Endodermal cell (in vitro differentiated cells): Measurements from ENCODE around the gene RAP1GAP2. TPM values are rescaled to one million over a fixed set of nuclear protein-coding genes. Genes with fewer than 3 reads are reported as not detected.

Source experiments
- DNase-seq: peaks from one replicate; pipeline ENCODE4 v3.0.0-alpha.2; 2017
- H3K27ac ChIP-seq: 2 replicates; pipeline ENCODE4 v1.5.1; 2013; ENCODE audit warnings: mild to moderate bottlenecking, low read depth, low read length, moderate library complexity
- H3K27me3 ChIP-seq: 2 replicates; pipeline ENCODE4 v1.6.1; 2013; ENCODE audit warnings: mild to moderate bottlenecking, low read length, moderate library complexity; ENCODE audit not compliant: insufficient read depth, control insufficient read depth, poor library complexity, severe bottlenecking
- H3K36me3 ChIP-seq: 2 replicates; pipeline ENCODE4 v1.7.0; 2013; ENCODE audit warnings: mild to moderate bottlenecking, low read length, moderate library complexity; ENCODE audit not compliant: control insufficient read depth, insufficient read depth
- H3K4me1 ChIP-seq: one replicate; pipeline ENCODE4 v1.7.0; 2013; ENCODE audit warnings: low read length; ENCODE audit not compliant: control insufficient read depth, insufficient read depth
- H3K4me3 ChIP-seq: 2 replicates; pipeline ENCODE4 v1.5.1; 2013; ENCODE audit warnings: mild to moderate bottlenecking, low read length, moderate library complexity
- H3K9ac ChIP-seq: 2 replicates; pipeline ENCODE4 v1.6.1; 2013; ENCODE audit warnings: mild to moderate bottlenecking, low read length, moderate library complexity; ENCODE audit not compliant: poor library complexity, severe bottlenecking; ENCODE audit errors: extremely low read depth
- H3K9me3 ChIP-seq: 2 replicates; pipeline ENCODE4 v1.6.1; 2013; ENCODE audit warnings: mild to moderate bottlenecking, low read length, moderate library complexity; ENCODE audit not compliant: control insufficient read depth
- H3K27ac Mint-ChIP-seq: 2 replicates; pipeline ENCODE4 v1.8.0; 2020; ENCODE audit warnings: mixed read lengths
- H3K27me3 Mint-ChIP-seq: 2 replicates; pipeline ENCODE4 v1.8.0; 2021; ENCODE audit warnings: mild to moderate bottlenecking, mixed read lengths; ENCODE audit not compliant: insufficient read depth
- H3K36me3 Mint-ChIP-seq: 2 replicates; pipeline ENCODE4 v1.8.0; 2020; ENCODE audit warnings: low read depth, mixed read lengths
- H3K4me1 Mint-ChIP-seq: 2 replicates; pipeline ENCODE4 v1.8.0; 2020; ENCODE audit warnings: mixed read lengths
- H3K4me3 Mint-ChIP-seq: 2 replicates; pipeline ENCODE4 v1.8.0; 2020; ENCODE audit warnings: mild to moderate bottlenecking, moderate library complexity, mixed read lengths
- H3K9me3 Mint-ChIP-seq: 2 replicates; pipeline ENCODE4 v1.8.0; 2020; ENCODE audit warnings: mild to moderate bottlenecking, mixed read lengths
- CTCF ChIP-seq: fragments of 200-600 bp; sonication (generic); conservative IDR thresholded peaks from 2 replicates; pipeline ENCODE4 v1.5.0; 2021; ENCODE audit warnings: antibody characterized with exemption, mild to moderate bottlenecking
- WGBS, 2 experiments: methylation state at CpG; one replicate each; pipeline versions ENCODE4 v1.1.5 to v1.1.7; 2013; ENCODE audit warnings: missing lambda C conversion rate in 2 of 2, mixed read lengths in 1 of 2; ENCODE audit not compliant: insufficient coverage in 1 of 2, insufficient read length in 1 of 2; 5-methylcytosine and 5-hydroxymethylcytosine counted together
- total RNA-seq, 2 donors: library from RNA; stranded (reverse); fragmentation: NEBNext Ultra II Directional in 1 of 2; extraction: Animal tissue kit (Norgen Biotek cat#: 25700) in 1 of 2; gene quantifications; 2 replicates in 1 of 2; 3 replicates in 1 of 2; pipeline ENCODE4 v1.2.1, GENCODE V29; 2021

Gene RAP1GAP2
- total RNA-seq, 2 donors from 2014 or later, result 18.0 to 44.3 TPM

- Histone ChIP-seq H3K36me3 (no peaks in the 10 kb centered on the region), H3K9me3 (no peaks in the 10 kb centered on the region), H3K9ac (no peak overlapping the region), H3K27ac (peak overlapping the region; percentile 1), H3K4me3 (no peak overlapping the region), H3K27me3 (no peaks in the 10 kb centered on the region), H3K4me1 (peaks cover 13% of the 10 kb centered on the region)
- Mint-ChIP-seq H3K4me1 (peaks cover 28% of the 10 kb centered on the region), H3K27me3 (no peaks in the 10 kb centered on the region), H3K27ac (peak overlapping the region; percentile 15), H3K4me3 (no peak overlapping the region), H3K9me3 (no peaks in the 10 kb centered on the region), H3K36me3 (peaks cover 14% of the 10 kb centered on the region)
- WGBS, 2 experiments, result 63 to 71% methylated on average over 9 to 10 of the region's 10 CpGs
- peak; percentile 86 for DNase-seq
- no peak for TF ChIP-seq CTCF
These were observed 87.4 kb downstream of the RAP1GAP2 start for GRCh38 chr17:2883544-2884213.

GRCh38 chr17:2885733-2886132 is 89.5 kb downstream of the RAP1GAP2 start:
- H3K9ac ChIP-seq, result no peak overlapping the region
- Mint-ChIP-seq H3K4me1 (peaks cover 30% of the 10 kb centered on the region), H3K27me3 (no peaks in the 10 kb centered on the region), H3K9me3 (no peaks in the 10 kb centered on the region), H3K27ac (peak overlapping the region; percentile 55), H3K4me3 (no peak overlapping the region), H3K36me3 (peaks cover 14% of the 10 kb centered on the region)
- H3K4me3 ChIP-seq, result no peak overlapping the region
- 81 to 92% methylated on average over 5 to 9 of the region's 9 CpGs for WGBS, 2 experiments
- peaks cover 13% of the 10 kb centered on the region for H3K4me1 ChIP-seq
- DNase-seq, result peak; percentile 62
- H3K27ac ChIP-seq, result peak overlapping the region; percentile 55
- no peaks in the 10 kb centered on the region for H3K9me3 ChIP-seq
- H3K36me3 ChIP-seq, result no peaks in the 10 kb centered on the region
- no peak for TF ChIP-seq CTCF
- H3K27me3 ChIP-seq, result no peaks in the 10 kb centered on the region

GRCh38 chr17:2888326-2888725 is 92.1 kb downstream of the RAP1GAP2 start:
- no peak for DNase-seq
- Histone ChIP-seq H3K27me3 (no peaks in the 10 kb centered on the region), H3K27ac (no peak overlapping the region), H3K36me3 (no peaks in the 10 kb centered on the region), H3K9me3 (no peaks in the 10 kb centered on the region), H3K9ac (no peak overlapping the region), H3K4me1 (peaks cover 6% of the 10 kb centered on the region), H3K4me3 (no peak overlapping the region)
- Mint-ChIP-seq H3K9me3 (no peaks in the 10 kb centered on the region), H3K4me1 (peaks cover 32% of the 10 kb centered on the region), H3K27ac (peak overlapping the region; percentile 27), H3K36me3 (peaks cover 7% of the 10 kb centered on the region), H3K27me3 (no peaks in the 10 kb centered on the region), H3K4me3 (no peak overlapping the region)
- TF ChIP-seq CTCF, result no peak
- WGBS, 2 experiments, result 94% methylated on average over 9 of the region's 9 CpGs
